CD4-positive, alpha-beta T cell treated with Interleukin-6 for 4 hours (primary cell): ENCODE results near the gene GTPBP3.
"Not testable (repeated sequence)": the region's sequence is repeated elsewhere in the genome, so short reads cannot be mapped to it uniquely, and the experiment has no call there.

Experiments
- DNase-seq: peaks from one replicate; pipeline ENCODE4 v3.0.0-alpha.2; 2020; ENCODE audit warnings: mixed read lengths

The GTPBP3 gene, protein sequence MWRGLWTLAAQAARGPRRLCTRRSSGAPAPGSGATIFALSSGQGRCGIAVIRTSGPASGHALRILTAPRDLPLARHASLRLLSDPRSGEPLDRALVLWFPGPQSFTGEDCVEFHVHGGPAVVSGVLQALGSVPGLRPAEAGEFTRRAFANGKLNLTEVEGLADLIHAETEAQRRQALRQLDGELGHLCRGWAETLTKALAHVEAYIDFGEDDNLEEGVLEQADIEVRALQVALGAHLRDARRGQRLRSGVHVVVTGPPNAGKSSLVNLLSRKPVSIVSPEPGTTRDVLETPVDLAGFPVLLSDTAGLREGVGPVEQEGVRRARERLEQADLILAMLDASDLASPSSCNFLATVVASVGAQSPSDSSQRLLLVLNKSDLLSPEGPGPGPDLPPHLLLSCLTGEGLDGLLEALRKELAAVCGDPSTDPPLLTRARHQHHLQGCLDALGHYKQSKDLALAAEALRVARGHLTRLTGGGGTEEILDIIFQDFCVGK

DNA sequence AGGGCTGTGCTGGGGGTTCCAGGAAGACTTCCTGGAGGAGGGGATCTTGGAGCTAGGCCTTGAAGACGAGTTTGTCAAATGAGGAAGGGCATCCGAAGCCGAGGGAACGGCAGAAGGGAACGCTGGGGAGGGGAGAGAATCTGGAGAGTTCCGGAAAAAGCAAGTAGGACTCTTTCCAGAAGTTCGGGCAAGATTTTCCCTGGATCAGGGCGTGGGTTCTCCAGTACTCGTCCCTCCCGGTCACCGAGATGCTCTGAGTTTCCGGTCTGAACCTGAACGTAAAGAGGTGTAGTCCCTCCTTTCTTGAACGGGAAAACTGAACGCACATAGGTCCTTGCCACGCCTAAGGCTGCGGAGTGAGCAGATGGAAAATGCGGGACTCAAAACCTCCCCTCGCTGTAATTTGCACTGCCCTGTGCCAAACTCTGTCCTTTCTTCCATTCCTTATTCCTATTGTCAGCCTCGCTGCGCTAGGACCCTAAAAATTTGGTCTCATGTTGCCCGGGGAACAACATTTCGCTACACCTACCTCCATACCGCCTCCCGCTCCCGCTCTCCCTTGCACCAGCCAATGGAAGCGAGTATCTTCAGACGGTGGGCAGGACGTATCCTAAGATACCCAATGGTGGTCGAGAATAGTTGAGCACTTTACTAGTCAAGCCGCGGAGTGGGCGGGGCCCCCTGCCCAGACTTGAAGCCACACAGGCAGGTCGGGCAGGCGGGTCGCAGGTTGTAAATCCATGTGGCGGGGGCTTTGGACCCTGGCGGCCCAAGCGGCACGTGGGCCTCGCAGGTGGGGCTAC is at the start of gene GTPBP3:
Gene GTPBP3, plus strand, starts transcription at position 682 of the 803 bp plus-strand sequence. Its CDS starts 59 bp downstream, at position 741.
- peak; percentile 99 for DNase-seq

DNA sequence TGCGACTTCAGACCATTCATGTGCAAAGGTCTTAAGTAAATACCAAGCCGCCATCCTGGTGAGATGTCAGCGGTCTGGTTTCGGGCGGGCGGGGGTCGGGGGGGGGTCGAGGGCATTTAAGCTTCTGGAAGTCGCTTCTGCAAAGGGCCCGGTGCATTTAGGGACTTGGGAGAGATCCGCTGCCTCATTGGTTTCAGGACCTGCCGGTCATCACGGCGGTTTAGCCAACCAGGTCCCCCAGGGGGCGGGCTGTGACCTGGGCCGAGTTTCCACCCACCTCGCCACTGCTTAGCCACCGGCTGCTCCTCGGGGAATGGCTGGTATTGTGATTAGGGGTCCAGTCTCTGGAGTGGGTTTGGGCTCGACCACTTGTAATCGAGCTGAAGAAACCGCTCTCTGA is 47.9 kb upstream of the GTPBP3 start:
- peak; percentile 39 for DNase-seq

DNA sequence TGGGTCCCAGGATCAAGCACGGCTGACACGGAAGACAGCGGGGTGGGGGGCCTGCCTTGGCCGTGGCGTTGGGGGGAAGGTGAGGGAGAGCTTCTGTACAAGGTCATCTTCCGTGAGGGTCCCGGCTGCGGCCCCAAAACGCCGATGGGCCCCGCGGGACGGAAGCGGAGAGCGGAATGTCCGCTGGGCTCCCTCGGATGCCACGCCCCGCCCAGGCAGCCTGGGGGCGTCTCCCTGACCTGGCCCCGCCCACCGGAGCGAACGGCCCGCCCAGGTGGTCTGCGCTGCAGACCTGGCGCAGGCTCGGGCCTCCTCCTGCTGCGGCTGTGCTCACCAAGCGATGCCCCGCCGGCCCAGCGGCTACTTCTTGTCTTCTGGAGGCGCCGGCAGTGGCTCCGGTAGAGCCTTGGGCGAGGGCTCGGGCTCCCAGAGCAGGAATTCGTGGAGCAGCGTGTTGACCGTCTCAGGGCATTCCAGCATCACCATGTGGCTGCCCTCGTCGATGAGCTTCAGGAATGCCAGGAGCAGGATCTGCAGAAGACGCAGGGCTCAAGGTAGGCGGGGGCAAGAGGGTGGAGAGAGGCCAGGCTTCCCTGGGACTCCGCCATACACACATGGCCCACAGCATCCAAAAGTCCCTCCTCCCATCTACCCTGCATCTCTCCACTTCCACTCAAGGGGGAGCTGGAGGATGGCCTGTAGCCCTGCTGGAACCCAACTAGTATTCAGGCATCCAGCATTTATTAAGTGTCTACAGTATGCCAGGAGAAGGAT is 44.9 kb upstream of the GTPBP3 start:
- peak; percentile 80 for DNase-seq

DNA sequence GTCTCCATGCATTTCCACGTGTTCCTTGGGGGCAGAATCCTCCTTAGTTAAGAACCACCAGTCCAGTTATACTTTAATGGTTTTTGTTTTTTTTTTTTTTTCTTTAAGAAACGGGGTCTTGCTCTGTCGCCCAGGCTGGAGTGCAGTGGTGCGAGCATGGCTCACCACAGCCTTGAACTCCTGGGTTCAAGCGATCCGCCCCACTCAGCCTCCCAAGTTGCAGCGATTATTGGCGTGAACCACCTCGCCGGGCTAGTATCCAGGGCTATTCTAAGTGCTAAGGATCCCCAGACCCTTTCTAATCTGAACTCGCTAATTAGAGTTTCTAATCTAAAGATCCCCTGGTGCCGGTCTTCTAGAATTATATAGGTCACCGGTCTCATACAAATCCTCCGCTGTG is 43.7 kb upstream of the GTPBP3 start:
- DNase-seq: no peak

DNA sequence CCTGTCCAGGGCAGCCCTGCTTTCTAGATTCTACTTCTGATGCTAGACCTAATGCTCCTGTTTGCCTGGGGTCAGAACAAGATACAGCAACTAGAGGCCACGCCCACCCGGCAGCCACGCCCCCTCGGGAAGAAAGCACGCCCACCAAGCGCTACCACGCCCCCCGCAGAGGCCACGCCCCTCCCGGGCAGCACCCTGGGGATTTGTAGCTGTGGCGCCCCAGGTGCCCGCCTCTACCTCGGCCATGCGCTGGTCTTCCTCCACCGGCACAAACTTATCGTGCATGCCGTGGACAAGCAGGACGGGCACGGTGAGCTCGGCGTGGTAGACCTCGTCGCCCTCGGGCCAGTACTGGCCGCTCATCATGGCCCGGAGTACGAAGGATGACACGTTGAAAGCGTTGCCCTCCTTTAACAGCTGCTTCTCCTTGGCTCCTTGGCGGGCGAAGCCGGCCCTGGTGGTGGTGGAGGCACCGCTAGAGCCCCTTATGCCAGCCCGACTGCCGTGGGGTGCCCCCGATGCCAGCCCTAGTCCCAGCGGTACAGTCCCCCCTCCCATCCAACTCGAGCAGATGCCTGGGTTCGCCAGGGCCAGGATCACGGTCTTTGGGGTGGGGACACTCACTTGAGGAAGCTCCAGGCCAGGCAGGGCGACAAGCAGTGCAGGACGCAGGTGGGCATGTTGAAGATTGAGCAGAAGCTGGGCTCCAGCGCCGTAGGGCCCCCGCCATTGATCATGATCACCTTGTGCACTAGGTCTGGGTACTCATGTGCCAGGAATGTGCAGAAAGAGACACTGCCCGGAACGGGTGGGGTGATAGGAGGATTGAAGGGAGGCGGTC is 43.1 kb upstream of the GTPBP3 start:
- peak; percentile 45 for DNase-seq

DNA sequence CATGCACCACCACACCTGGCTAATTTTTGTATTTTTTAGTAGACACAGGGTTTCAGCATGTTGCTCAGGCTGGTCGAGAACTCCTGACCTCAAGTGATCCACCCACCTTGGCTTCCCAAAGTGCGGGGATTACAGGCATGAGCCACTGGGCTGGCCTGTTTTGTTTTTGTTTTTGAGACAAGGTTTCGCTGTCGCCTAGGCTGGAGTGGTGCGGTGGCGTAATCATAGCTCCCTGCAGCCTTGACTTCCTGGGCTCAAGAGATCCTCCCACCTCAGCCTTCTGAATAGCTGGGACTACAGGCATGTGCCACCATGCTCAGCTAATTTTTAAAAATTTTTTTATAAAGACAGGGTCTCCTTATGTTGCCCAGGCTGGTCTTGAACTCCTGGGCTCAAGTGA is 41.8 kb upstream of the GTPBP3 start:
- not testable (repeated sequence) for DNase-seq

DNA sequence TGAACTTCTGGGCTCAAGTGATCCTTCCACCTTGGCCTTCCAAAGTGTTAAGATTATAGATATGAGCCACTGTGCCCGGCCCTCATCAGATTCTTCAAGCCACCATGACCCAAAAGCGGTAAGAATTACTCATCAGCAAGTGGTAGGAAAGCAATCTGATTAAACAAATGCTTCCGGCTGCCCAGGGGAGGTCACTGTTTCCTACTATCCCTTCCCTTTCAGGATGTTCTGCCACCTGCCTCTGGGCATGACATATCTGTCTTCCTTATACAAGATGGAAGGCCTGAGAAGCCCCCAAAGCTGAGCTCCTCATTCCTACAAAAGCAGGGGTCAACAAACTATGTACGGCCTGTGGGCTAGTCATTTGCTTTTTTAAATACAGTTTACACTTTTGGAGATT is 41.1 kb upstream of the GTPBP3 start:
- DNase-seq: no peak

DNA sequence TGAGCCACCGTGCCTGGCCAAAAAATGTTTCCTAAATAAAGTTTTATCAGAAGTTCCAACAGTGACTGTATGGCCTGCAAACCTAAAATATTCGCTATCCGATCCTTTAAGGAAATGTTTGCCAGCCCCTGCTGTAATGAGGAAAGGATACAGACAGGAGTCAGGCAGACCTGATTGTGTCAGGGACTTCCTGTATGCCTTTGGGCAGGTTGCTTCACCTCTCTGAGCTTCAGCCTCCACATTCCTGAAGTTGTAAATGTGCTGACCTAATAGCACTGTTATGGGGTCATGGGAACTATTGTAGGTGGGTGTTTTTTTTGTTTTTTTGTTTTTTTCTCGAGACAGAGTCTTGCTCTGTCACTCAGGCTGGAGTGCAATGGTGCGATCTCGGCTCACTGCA is 40.4 kb upstream of the GTPBP3 start:
- no peak for DNase-seq

DNA sequence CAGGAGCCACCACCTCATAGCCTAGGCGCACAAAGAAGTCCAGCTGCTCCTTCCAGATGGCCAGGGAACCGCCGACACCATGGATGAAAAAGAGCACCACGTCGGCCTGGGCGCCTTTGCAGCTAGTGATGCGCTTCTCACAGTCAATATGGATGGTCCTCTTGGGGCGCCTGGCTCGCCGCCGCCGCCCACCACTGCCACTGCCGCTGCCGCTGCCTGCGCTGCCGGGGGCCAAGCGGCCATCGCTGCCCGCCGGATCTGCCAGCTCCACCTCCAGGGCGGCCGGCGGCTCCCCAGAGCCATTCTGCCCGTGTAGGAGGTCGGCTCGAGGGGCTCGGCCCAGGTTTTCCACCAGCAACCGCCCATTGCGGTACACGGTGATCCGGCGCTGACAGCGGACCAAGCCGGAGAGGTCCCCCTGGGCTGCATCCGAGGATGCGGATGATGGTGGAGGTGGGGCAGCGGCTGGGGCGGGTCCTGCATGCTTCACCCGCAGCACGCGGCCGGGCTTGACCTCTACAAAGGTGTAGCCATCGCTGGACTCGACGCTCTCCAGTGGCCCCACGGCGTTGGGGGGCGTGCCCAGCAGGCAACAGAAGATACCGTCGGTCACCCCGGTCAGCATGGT is 36.2 kb upstream of the GTPBP3 start:
- no peak for DNase-seq

DNA sequence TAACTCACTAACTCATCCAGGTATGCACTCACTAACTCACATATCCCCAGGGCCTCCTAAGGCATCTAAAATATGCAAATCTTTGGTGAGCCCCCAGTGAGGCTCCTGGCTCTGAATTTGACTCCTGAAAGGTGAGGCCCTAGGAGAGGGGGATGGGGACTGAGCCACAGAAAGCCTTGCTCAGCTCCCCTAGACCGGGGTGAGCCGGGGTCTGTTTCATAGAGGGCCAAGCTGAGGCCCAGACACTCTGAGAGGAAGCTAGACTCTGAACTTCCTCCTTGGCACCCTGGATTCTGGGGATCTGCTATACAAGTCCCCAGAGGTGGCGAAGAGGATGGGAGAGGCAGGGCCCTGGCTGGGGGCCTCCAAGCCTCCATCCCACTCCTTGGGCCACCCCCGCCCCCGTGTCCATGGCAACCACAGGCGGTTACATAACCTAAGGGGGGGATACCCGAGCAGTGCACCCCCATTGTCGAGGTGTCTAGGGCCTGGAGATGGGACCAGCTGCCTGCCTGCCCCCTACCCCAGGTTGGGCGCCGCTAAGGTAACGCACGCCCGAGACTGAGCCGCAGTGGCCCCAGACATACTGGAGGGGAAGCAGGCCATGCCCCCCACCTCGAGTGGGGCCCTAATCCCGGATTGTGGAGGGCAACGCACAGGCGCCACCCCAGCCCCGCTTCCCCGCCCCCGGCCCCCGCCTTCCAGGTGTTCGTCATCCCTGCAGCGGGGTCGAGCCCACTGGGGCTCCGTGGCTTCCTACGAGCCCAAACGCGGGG is 34.8 kb upstream of the GTPBP3 start:
- peak; percentile 16 for DNase-seq

DNA sequence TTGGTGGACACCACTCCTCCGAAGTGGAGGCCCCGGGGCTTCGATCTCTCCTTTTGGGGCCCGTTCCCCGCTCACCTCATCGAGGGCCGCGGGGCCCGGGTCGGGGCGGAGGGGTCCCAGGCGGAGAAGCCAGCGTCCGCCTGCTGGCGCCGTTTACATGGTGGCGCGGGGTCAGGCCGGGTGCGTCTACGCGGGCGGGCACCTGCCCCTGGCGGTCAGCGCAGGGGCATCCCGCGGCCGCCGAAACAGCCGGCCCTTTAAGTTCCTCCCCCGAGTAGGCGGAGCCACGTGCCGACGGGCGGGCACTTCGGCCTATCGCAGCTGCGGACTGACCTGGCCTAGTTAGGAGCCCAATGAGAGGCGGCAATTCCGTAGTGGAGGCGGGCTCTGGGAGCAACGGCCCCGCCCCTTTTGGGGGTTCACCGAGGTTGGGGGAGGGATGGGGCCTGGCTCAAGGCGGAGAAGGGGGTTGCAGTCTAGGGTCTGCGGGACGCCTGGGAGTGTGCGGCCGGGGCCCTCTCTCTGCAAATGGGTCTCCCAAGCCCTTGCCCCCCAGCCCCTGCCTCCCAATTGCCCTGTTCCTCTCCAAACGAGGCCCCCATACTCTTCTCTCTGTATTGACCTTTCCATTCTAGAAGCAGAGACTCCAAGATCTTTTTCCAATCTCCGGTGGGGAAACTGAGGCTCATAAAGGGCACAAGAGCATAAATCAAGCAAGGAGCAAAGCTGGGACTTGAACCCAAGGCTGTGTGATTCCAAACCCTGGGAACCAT is 34.0 kb upstream of the GTPBP3 start, which contains the start of gene ABHD8:
Gene ABHD8, minus strand, starts transcription at position 259 of the 773 bp plus-strand sequence. CDS start 1,809 bp downstream, outside the sequence.
- peak; percentile 95 for DNase-seq

DNA sequence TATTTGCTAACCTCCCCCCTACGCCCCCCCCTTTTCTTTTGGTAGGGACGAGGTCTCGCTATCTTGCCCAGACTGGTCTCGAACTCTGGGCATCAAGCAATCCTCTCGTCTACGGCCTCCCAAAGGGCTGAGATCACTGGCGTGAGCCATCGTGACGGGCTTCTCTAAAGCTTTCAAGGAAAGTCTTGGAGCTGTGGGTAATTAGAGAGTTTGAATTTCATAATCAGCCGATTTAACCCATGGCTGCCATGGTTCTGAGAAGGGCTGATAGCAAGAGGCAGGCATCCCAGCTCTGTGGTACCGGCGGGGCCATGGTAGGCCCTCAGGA is 33.4 kb upstream of the GTPBP3 start:
- DNase-seq: no peak

DNA sequence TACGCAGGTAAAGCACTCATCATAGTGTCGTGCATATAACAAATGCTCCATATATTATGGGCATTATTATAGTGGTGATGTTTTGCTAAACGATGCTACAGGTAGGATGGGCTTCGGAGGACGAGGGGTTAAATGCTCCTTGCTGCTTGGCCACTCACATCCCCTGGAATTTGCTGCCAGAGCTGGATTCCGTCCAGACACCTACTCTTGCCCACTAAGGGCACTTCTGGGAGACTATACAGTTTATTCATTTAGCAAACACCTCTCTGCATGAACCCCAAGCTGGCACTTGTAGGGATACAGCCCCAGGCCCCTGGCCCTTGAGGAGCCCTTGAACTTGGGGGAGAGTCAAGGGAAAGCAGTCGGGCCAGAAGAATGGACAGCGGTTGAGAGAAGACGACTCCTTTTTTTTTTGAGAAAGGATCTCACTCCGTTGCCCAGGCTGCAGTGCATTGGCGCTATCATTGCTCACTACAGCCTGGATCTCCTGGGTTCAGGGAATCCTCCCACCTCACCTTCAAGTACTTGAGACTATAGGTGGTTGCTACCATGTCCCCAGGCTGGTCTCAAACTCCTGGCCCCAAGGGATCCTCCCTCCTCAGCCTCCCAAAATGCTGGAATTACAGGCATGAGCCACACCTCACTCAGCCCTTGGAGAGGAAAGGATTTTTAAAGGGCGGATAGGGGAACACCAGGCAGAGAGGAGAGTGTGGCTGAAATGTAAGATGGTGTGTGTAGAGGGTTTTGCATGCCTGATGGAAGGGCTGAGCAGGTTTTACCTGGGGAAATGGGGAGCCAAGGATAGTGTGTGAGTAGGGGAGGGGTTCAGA is 32.8 kb upstream of the GTPBP3 start:
- no peak for DNase-seq

DNA sequence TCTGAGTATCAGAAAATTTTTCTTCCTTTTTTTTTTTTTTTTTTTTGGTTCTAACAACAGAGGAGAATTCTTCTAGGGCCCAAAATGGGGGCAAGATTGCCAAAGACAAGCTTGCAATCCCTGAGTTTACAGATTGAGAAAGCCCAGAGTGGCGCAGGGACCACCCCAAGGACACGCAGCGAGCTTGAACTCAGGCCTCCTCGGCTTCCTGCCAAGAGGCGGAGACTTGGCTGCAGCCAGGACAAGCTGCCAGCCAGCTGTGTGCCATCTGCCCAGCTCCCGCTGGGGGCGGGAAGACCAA is 32.2 kb upstream of the GTPBP3 start:
- DNase-seq: no peak

DNA sequence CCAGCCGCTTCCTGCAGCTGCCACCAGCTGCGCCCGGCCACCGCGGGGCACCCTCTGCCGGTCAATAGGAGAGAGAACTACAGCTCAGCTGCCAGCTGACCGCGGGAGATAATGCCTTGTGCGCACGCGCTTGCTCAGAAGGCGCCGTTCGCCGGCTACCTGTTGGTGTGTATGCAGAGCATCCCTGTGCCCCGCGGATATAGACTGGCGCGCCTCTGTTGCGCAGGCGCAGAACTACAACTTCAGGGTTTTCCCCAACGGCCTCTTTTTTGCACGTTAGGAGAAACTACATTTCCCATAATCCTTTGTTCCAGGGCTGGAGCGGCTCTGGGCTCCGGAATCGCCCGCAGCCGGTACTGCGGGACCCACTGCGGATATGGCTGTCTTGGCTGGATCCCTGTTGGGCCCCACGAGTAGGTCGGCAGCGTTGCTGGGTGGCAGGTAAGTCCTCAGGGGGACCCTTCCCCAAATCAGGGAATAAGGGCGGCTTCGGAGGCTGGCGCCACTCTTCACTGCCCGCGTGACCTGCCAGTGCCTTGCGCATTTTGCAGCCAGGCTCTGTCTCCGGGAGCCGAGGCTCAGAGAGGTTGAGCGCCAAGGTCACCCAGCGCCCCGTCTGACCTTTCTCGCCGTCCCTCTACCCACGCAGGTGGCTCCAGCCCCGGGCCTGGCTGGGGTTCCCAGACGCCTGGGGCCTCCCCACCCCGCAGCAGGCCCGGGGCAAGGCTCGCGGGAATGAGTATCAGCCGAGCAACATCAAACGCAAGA is 31.7 kb upstream of the GTPBP3 start, which contains the start of gene MRPL34:
Gene MRPL34, plus strand, starts transcription at position 356 of the 768 bp plus-strand sequence. Its CDS starts 21 bp downstream, at position 377.
- DNase-seq: peak; percentile 97

DNA sequence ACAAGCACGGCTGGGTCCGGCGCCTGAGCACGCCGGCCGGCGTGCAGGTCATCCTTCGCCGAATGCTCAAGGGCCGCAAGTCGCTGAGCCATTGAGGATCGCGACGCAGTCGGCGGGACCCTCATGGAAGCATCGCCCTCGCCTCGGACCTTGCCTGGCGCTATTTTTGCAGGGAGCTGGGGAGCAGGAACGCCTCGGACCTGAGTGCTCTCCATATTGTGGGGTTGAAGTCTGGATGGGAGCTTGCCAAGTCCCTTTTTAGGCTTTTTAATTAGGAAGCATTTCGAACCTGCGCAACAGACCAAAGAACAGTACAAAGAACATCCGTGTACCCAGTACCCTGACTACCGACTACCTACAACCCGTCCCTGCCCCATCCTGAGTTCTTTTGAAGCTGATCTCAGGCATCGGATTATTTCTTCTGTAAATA is 31.1 kb upstream of the GTPBP3 start:
- DNase-seq: no peak

DNA sequence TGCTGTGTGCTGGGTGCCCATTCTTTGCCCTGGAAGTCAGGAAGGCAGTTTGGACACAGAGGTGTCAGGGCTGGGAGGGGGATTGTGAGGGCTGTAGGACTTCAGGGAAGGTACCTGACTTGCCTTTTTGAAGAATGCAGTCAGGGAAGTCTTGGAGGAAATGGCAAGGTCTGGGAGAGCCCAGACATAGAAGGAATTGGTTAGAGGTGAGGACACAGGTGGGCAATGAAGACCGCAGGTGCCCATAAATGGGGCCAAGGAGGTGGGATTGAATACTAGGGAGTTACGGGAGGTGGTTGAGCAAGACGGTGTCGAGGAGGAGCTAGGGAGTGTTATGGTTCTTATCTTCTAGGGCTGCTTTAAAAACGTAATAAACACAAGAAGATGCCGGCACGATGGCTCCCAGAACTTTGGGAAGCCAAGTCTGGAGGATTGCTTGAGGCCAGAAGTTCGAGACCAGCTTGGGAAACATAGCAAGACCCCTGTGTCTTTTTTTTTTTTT is 29.4 kb upstream of the GTPBP3 start:
- DNase-seq: no peak
